GM23248 (cell line): ENCODE measurements around the gene ADCY2.

Source experiments
- EZH2 ChIP-seq: fragments of 200-600 bp; sonication (generic); IDR thresholded peaks from 2 replicates; pipeline ENCODE4 v1.6.1; 2018; ENCODE audit warnings: antibody characterized with exemption, mild to moderate bottlenecking; ENCODE audit not compliant: insufficient read depth, poor library complexity, severe bottlenecking
- EZH2phosphoT487 ChIP-seq: fragments of 200-600 bp; sonication (generic); IDR thresholded peaks from 2 replicates; pipeline ENCODE4 v1.6.1; 2018; ENCODE audit warnings: antibody characterized with exemption, moderate library complexity, mild to moderate bottlenecking, low read depth; ENCODE audit not compliant: insufficient read depth

GRCh38 chr5:7684826-7685225 lies 288.9 kb downstream of the ADCY2 start:
- TF ChIP-seq EZH2 (no peak), EZH2phosphoT487 (no peak)
